Stimulated activated CD8-positive, alpha-beta memory T cell treated with anti-CD3 and anti-CD28 coated beads, Interleukin-7, amount 100 ng/mL, for 24 hours (primary cell): Measurements from ENCODE around the gene SLC39A13.

Experiments
- DNase-seq: peaks from one replicate; pipeline ENCODE4 v3.0.0-alpha.2; 2020; ENCODE audit warnings: low read depth

The SLC39A13 gene

GRCh38 chr11:47384498-47384897, 23.9 kb upstream of the SLC39A13 start:
- DNase-seq, result no peak

DNA sequence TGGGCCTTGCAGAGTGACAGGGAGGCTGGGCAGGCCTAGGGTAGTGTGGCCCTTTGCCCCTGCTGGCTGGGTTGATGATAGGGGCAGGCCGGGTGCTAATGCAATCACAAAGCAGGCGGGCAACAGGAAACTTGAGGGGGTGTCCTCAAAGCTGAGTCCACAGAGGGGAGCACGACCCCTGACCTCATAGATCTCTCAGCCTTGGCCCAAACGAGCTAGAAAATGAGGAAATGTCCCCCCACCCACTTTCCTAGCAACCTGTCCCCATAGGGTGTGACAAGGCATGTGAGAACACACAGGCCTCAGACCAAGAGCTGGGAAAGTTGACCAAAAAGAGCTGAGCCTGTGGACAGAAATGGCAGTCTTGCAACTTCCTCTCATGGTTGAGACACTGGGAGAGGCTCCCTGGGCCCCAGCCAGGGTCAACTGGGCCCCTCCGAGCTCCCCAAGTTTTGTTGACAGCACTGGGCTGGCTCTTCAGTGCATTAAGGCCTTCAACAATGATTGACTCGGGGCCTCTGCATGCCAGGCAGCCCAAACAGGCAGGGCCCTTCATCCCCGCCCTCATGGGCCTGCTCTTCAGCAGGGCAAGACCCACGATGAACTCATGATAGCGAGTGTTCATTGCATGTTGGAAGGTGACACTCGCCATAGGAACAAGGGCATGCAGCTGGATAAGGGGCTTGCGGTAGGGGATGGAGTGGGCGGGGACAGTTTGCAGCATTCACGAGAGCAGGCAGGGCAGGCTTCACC, 20.3 kb upstream of the SLC39A13 start:
- no peak for DNase-seq

GRCh38 chr11:47388697-47389576, 19.5 kb upstream of the SLC39A13 start:
- no peak for DNase-seq

GRCh38 chr11:47389577-47390421, 18.6 kb upstream of the SLC39A13 start:
- no peak for DNase-seq

DNA sequence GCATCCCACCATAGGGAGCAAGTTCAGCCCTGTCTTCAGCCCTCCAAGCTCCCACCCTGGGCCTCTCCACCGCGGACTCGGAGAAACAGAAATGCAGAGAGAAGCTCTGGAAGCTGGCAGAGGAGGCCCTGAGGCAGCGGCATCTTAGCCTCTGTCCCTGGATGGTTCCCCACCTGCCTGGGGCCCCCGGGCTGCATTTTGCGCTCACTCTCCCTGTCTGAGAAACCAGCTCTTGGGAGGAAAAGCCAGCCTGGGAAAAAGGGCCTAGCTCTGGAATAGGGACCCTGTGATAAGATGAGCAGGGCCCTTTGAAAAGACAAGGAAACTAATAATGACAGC, 18.0 kb upstream of the SLC39A13 start:
- DNase-seq, result no peak

DNA sequence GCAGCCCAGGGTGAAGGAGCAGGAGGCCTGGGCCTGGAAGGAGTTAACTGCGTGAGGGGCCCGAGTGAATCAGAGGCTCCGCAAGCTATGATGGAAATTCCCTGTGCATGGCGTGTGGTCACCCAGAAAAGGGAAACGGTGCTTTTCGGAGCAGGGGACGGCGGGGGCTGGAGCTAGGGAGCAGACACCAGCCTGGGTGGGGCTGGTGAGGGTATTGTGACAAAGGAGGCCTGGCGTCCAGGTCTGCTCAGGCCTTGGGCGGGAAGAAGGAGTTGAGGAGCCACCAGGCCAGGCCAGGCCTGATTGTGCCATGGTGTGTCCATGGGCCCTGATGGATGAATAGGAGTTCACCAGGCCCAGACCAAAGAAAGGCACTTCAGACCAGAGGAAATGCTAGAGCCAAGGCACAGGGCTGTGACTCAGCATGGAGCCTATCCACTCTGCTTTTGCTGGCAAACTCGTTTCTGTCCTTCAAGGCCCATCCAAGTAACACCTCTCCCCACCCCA, 17.3 kb upstream of the SLC39A13 start:
- DNase-seq, result no peak

DNA sequence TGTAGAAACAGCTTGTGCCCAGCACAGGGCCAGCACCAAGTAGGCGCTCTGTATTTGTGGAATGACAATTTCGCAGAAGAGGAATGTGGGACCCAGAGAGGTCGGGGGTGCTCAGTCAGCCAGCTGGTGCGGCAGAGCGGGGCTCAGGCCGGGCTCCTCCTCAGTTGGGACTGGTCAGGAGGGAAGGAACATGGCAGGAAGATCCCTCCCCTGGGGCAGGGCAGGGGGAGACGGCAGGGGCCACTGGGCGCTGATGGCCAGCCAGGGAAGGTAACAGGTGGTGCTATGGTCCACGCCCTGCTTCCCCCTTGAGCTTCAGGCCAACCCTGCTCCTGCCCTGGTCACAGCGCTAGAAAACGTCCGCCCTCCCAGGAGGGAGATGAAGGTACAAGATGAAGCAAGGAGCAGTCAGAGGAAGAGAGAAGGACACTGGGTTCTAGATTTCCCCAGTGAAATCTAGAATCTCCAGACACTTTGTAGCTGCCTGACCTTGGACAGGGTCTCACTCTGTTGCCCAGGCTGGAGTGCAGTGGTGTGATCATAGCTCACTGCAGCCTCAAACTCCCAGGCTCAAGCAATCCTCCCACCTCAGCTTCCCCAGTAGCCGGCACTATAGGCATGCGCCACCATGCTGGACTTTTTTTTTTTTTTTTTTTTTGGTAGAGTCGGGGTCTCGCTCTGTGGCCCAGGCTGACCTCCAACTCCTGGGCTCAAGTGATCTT, 16.5 kb upstream of the SLC39A13 start:
- no peak for DNase-seq

- DNase-seq, result no peak
These were observed 15.7 kb upstream of the SLC39A13 start for GRCh38 chr11:47392546-47393162.

- DNase-seq, result no peak
These were observed 15.0 kb upstream of the SLC39A13 start for GRCh38 chr11:47393163-47394049.

DNA sequence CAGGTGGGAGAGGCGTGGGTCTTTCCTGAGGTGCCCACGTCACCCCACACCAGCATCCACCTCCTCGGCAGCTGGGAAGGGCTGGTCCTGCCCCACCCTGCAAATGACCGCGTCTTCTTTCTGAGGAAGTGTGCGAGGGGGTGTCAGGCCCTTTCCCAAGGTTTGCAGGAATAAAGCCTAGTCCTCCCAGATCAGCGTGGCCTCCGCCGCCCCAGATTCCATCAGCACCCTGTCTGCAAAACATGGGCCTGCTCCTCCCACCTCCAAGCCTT, 14.4 kb upstream of the SLC39A13 start:
- DNase-seq, result no peak

- no peak for DNase-seq
These were observed 13.8 kb upstream of the SLC39A13 start for GRCh38 chr11:47394322-47395222.

DNA sequence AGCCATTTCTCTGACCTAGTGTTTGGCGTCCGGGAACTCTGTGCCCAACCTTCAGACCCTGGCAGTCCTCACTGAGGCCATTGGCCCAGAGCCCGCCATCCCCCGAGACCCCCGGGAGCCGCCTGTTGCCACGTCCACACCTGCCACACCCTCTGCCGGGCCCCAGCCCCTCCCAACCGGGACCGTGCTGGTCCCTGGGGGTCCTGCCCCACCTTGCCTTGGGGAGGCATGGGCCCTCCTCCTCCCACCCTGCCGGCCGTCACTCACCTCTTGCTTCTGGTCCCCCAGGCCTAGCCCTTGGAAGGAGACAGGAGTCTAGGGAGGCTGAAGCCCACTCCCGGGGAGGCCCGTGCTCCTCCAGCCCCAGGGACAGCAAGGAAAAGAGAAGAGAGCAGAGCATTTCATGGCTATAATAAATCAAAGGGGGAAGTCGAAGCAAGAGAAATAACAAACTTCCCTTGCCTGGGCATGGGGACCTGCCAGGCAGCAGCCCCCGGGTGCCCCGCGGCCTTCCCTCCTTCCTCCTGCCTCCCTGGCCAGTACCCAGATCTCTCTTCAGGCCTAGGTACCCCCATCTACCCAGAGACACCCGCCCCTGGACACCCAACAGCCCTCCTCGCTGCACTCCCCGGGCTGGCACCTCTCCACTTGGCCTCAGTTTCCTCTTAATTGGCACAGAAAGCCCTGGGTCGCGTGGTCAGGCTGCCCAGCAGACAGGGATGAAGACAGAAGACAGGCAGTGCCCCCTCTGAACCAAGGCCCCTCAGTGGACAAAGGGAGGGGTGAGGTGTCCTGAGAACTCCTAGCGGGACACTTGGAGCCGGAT, 13.0 kb upstream of the SLC39A13 start:
- no peak for DNase-seq

DNA sequence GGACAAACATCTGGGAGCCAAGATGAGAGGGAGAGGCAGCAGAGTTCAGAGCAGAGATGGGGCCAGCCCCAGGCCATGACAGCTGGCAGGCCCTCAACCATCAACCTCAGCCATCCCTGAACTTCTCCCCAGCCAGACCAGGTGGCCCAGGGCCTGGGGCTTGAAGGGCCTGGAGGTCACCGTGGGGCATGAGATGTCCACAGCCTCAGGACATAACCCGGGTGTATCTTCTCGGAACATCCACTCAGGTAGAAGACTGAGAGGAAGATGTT, 12.4 kb upstream of the SLC39A13 start:
- DNase-seq, result no peak

DNA sequence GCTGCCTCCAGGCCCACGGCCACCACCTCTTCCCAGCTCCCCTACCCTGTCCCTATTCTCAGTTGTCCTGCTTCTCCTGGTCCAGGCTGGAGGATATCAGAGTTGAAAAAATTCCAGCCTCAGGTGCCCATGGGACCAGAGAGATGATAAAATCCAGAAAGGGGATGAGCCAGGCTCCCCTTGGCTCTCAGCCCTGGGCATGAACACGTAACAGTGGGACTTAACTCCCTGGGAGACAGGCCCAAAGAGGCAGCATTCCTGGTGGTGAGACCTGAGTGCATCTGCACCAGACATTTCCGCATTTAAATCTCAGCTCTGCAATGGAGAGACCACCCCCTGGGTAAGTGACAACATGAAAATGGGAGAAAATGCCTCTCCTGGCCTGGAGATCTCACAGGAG, 10.4 kb upstream of the SLC39A13 start:
- no peak for DNase-seq

DNA sequence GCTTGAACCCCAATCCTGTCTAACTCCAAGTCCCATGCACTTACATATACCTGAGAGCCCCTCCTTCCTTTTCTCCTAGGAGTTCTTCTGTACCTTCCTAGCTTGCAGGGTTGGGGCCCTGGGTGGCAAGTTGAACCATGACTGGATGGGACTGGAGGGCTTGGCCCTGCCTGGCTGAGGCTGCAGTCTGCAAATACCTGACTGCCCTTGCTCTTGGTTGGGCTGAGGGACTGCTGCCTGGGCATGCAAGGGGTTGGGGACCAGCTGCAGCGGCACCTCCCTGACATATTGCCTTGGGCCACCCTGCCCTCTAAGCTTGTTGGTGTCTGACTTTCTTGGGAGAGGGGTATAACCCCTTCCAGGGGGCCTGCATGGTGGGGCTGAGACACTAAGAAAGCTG, 9.8 kb upstream of the SLC39A13 start:
- DNase-seq, result no peak

DNA sequence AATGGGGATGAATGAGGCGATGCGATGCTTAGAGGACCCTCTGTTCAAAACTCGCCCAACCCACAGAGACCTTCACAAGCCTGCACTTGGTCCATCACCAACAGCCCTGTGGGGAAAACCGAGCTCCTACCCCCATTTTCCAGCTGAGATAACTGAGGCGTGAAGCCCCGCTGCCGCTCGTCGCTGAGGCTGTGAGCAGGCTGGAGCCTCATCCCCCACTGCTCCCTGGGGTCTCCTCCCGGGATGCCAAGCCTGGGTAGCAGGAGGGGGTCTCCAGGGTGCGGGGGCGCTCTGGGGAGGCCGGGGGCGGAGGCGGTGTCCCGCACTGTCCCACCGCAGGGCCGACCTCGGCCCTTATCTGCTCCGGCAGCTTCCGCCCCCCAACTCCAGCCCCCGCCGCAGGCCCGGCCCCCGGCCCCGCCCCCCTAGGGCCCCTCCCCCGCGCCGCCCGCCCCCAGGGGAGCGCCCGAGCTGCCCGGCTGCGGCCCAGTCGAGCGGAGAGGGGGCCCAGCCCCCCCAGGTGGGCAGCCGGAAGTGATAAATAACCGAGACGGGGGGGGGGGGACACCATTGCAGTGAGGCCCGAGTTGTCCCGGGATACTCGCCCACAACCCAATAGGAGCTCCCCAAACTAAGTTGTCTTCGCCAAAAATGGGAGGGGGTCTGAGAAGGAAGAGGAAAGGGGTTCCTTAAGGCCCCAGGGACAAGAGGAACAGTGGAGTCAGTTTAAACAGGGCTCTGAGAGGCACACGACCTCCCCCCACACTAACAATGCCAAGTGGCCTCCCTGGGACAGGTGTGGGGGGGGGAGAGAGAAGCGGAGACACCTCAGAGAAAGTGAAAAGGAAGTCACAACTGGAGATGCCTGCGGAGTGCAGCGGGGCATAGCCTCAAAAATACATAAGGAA, 8.3 kb upstream of the SLC39A13 start:
- DNase-seq, result no peak

GRCh38 chr11:47400768-47401279, 7.6 kb upstream of the SLC39A13 start:
- DNase-seq, result no peak
